ENCODE data around the gene CUEDC1.

Gene CUEDC1

DNA sequence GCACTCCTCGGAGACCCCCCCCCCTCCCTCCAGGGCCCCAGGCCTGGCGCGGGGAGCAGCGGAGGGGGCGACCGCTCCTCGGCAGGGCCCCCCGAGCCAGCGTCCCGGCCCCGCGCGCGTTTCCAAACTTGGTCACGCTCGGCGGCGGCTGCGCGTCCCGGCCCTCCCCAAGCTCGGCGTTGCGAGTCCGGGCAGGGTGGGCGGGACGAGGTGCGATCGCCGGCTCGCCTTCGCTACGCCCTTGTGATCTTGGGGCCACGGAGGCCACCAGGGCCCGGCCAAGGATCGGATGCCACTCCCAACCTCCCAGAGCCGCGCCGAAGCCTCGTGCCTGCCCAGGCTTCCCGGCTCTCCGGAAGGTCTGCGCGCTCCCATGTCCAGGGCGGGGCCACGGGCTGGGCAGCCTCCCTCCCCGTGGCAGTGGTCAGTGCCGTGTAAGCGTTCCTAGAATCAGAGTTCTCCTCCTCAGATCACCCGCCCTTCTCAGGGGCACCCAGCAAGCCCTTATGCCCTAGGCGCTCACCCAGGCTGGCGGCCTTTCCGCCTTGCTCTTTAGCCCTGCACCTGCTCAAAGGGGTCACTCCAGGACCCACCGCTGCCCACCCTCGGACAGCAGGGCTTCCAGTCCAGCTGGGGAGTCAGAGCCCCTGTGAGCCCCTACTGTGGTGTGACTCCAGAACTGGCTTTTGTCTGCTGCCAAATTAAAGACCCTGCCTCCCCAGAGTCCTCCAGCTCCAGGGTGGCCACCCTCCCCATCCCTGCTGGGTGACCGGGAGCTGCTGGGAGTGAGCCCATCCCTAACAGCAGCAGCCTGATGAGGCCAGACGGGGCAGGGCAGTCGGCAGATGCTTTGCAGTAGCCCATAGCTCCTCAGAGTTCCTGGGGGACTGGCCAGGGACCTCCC lies 93.2 kb downstream of the CUEDC1 start:
- H3K4me1 ChIP-seq (ENCODE audit: low read length), result peaks cover 15% of the 10 kb centered on the region
- H3K9ac ChIP-seq (ENCODE audit: low read length), result no peak overlapping the region
- H3K27ac ChIP-seq (ENCODE audit: low read length), result no peak overlapping the region
- H2AFZ ChIP-seq (ENCODE audit: low read depth, low read length), result no peak overlapping the region
- H3K4me3 ChIP-seq (ENCODE audit: low read length), result no peak overlapping the region
- H4K20me1 ChIP-seq (ENCODE audit: insufficient read depth, low read length), result no peaks in the 10 kb centered on the region
- H3K36me3 ChIP-seq (replicated peaks; ENCODE audit: low read depth, low read length), result no peaks in the 10 kb centered on the region
- no peak overlapping the region for H3K4me2 ChIP-seq (ENCODE audit: low read length)
- peaks cover 19% of the 10 kb centered on the region for H3K27me3 ChIP-seq (ENCODE audit: low read depth, low read length)
- H3K79me2 ChIP-seq (ENCODE audit: low read length), result no peaks in the 10 kb centered on the region
- H3K9me3 ChIP-seq (ENCODE audit: insufficient read depth, low read length), result no peaks in the 10 kb centered on the region
- TF ChIP-seq, protein P1, sequence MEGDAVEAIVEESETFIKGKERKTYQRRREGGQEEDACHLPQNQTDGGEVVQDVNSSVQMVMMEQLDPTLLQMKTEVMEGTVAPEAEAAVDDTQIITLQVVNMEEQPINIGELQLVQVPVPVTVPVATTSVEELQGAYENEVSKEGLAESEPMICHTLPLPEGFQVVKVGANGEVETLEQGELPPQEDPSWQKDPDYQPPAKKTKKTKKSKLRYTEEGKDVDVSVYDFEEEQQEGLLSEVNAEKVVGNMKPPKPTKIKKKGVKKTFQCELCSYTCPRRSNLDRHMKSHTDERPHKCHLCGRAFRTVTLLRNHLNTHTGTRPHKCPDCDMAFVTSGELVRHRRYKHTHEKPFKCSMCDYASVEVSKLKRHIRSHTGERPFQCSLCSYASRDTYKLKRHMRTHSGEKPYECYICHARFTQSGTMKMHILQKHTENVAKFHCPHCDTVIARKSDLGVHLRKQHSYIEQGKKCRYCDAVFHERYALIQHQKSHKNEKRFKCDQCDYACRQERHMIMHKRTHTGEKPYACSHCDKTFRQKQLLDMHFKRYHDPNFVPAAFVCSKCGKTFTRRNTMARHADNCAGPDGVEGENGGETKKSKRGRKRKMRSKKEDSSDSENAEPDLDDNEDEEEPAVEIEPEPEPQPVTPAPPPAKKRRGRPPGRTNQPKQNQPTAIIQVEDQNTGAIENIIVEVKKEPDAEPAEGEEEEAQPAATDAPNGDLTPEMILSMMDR (IDR thresholded peaks at IDR 0.05; ENCODE audit: low read depth, low read length), result no peak
- TF ChIP-seq EZH2phosphoT487 (IDR thresholded peaks at IDR 0.05; ENCODE audit: low read depth), result no peak

DNA sequence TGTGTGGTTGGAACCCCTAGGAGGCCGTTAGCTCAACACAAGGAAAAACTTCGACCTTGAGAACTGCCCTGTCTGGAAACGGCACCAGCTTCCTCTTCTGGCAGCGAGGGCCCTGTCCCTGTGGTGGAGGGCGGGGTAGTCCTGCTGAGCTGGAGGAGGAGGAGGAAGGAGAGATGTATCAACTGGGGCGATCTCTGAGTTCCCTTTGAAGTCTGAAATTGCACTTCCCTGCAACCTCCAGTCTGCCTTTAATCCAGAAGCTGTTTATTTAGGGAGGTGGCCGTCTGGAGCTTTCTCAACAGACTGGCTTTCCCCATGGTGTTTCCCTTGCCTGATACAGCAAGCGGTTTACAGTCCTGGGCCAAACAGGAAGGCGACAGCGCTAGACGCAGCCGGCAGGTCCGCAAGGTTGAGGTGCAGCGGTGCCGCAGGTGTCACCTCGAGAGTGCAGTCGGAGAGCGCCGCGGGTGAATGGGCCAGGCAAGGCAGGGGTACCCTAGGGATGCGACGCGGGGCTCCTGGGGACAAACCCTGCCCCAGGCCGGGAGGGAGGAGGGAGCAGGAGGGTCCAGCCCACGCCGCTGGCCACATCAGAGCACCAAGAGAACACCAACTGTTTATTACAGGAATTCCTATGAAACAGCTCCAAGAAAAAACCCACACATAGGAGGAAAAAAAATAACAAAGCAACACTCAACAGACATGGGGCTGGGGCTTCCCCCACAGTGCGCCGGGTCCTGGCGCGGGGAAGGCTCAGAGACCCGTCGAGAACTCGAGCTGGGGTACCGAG lies 94.0 kb downstream of the CUEDC1 start:
- Histone ChIP-seq H3K9ac (ENCODE audit: low read length) (no peak overlapping the region), H3K4me3 (ENCODE audit: low read length) (peak overlapping the region; percentile 37; the same call in 1 of the 2 replicates)

DNA sequence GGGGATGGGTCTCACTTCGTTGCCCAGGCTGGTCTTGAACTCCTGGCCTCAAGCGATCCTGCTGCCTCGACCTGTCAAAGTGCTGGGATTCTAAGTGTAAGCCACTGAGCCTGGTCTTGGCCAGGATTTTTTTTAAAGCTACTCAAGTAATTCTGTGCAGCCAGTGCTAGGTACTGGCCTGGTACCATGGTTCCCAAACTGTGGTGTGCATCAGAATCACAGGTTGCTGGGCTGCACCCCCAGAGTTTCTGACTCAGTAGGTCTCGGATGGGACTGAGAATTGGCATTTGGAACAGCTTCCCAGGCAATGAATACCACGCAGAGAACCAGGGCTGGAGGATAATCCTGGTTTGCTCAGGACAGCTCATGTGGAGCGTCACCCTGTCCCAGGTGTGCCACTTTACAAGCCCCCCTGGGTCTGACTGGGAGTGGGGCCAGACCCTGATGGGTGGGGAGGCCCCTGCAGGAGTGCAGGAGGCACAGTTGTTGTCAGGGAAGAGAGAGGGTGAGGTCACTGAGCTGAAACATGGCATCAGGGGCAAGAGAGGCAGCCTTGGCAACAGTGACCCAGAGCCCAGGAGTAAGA lies 94.7 kb downstream of the CUEDC1 start:
- no peak overlapping the region for H3K9ac ChIP-seq (ENCODE audit: low read length)
- no peaks in the 10 kb centered on the region for H3K9me3 ChIP-seq (ENCODE audit: insufficient read depth, low read length)
- H3K27me3 ChIP-seq (ENCODE audit: low read depth, low read length), result peaks cover 19% of the 10 kb centered on the region
- peak overlapping the region; percentile 57 for H3K4me2 ChIP-seq (ENCODE audit: low read length)
- H2AFZ ChIP-seq (ENCODE audit: low read depth, low read length), result 0 out of 2 replicates have a peak overlapping the region, but pooled peaks have one; percentile 39
- no peak overlapping the region for H3K4me3 ChIP-seq (ENCODE audit: low read length)
- H3K79me2 ChIP-seq (ENCODE audit: low read length), result no peaks in the 10 kb centered on the region
- TF ChIP-seq, protein P1 (IDR thresholded peaks at IDR 0.05; ENCODE audit: low read depth, low read length), result no peak
- no peak for TF ChIP-seq EZH2phosphoT487 (IDR thresholded peaks at IDR 0.05; ENCODE audit: low read depth)
- H3K4me1 ChIP-seq (ENCODE audit: low read length), result peaks cover 15% of the 10 kb centered on the region
- no peaks in the 10 kb centered on the region for H4K20me1 ChIP-seq (ENCODE audit: insufficient read depth, low read length)
- no peak overlapping the region for H3K27ac ChIP-seq (ENCODE audit: low read length)
- H3K36me3 ChIP-seq (replicated peaks; ENCODE audit: low read depth, low read length), result no peaks in the 10 kb centered on the region

More for the DNA sequence above, 94.0 kb downstream of the CUEDC1 start:
- Histone ChIP-seq H3K4me2 (ENCODE audit: low read length) (peak overlapping the region; percentile 57), H4K20me1 (ENCODE audit: insufficient read depth, low read length) (no peaks in the 10 kb centered on the region), H3K9me3 (ENCODE audit: insufficient read depth, low read length) (no peaks in the 10 kb centered on the region), H3K4me1 (ENCODE audit: low read length) (peaks cover 15% of the 10 kb centered on the region), H3K79me2 (ENCODE audit: low read length) (no peaks in the 10 kb centered on the region), H3K36me3 (replicated peaks; ENCODE audit: low read depth, low read length) (no peaks in the 10 kb centered on the region), H2AFZ (ENCODE audit: low read depth, low read length) (0 out of 2 replicates have a peak overlapping the region, but pooled peaks have one; percentile 39), H3K27me3 (ENCODE audit: low read depth, low read length) (peaks cover 19% of the 10 kb centered on the region), H3K27ac (ENCODE audit: low read length) (no peak overlapping the region)
- TF ChIP-seq, protein P1 (IDR thresholded peaks at IDR 0.05; ENCODE audit: low read depth, low read length), result no peak
- TF ChIP-seq EZH2phosphoT487 (IDR thresholded peaks at IDR 0.05; ENCODE audit: low read depth), result no peak

Data from OCI-LY3 (cell line).